ENCODE results near the gene HIVEP1.

HIVEP1 gene

DNA sequence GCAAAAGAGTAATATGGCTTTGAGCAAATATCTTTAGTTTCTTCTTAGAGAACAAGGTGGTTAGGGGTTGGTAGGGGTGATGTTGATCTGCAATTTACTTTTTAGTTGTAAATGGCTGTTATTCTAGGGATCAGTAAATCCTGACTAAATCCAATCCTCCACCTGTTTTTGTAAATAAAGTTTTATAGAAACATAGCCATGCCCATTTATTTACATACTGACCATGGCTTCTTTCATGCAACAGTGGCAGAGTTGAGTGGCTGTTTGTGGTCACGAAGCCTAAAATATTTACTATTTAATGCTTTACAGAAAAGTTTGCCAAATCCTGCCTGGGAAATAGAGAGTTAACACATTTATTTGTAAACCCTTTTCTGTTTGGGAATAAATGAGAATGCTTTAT is 14.7 kb downstream of the HIVEP1 start:
- in situ Hi-C loops (cut with MboI; ENCODE audit: low pct_unique_long_range_greater_than_20kb, low sequenced_read_pairs, unreplicated experiment) = no loop called here

GRCh38 chr6:12028213-12028612 is 16.1 kb downstream of the HIVEP1 start:
- no peak for DNase-seq (ENCODE audit: low spot score)
- TF ChIP-seq CTCF (IDR thresholded peaks at IDR 0.05; ENCODE audit: extremely low read depth, insufficient read depth, missing control alignments) = no peak
- in situ Hi-C loops (cut with MboI; ENCODE audit: low pct_unique_long_range_greater_than_20kb, low sequenced_read_pairs, unreplicated experiment) = no loop called here

More for the DNA sequence above, 14.7 kb downstream of the HIVEP1 start:
- no peak for DNase-seq (ENCODE audit: low spot score)
- no peak for TF ChIP-seq CTCF (IDR thresholded peaks at IDR 0.05; ENCODE audit: extremely low read depth, insufficient read depth, missing control alignments)

- no peak for DNase-seq (ENCODE audit: low spot score)
- in situ Hi-C loops (cut with MboI; ENCODE audit: low pct_unique_long_range_greater_than_20kb, low sequenced_read_pairs, unreplicated experiment) = no loop called here
- no peak for TF ChIP-seq CTCF (IDR thresholded peaks at IDR 0.05; ENCODE audit: extremely low read depth, insufficient read depth, missing control alignments)
These were observed 18.0 kb downstream of the HIVEP1 start for GRCh38 chr6:12029979-12030737.

DNA sequence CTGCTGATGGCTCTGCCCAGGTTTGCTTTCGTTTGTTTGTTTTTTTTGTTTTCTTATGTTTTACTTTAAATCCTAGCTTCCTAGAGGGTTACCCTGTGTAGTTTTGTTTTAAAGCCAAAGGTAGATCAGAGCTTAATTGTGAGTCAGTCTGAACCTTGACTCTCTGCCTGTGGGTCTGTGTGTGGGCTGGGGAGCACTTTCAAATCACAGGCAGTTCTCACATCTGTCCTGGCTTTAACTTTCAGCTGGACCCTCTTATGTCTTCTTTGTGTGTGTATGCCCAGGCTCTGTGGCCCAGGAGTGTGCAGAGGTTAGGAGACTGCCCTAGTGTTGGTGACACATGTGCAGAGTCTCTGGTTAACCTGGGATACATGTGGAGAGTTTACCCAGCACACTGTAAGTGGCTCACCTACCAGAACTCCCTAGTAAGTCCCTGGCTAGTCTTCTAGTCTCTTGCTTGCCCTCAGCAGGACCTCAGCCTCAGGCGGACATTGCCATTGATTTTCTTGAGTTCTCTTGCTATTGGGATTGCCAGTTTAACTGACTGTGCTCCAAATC is 19.0 kb downstream of the HIVEP1 start:
- no peak for TF ChIP-seq CTCF (IDR thresholded peaks at IDR 0.05; ENCODE audit: extremely low read depth, insufficient read depth, missing control alignments)
- peak; percentile 38 for DNase-seq (ENCODE audit: low spot score)
- in situ Hi-C loops (cut with MboI; ENCODE audit: low pct_unique_long_range_greater_than_20kb, low sequenced_read_pairs, unreplicated experiment) = no loop called here

DNA sequence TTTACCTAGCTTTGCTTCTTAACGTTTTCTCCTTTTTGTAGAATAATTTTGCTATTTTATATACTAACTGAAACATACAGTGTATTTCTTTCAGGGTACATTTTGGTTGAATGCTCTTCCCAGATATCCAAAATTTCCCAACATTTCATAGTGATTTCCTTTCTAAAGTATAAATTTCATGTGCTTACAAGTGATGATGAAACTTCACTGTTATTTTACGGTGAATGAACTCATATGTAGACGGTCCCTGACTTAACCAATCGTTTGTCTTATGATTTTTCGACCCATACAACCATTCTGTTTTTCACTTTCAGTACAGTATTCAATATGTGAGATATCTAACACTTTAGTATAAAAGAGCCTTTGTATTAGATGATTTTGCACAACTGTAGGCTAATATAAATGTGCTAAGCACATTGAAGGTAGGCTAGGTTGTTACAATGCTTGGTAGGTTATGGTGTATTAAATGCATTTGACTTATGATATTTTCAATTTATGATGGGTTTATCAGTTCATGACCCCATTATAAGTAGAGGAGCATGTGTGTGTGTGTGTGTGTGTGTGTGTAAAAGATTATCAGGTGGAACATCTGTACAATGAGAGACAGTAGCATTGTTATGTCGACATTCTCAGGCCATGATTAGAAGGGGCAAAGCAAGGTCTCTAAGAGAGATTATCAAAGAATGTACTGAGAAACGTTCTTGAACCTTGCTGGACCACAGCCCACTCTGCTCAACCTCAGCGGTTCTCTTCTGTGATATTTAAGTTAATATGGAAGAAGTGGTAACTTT is 20.9 kb downstream of the HIVEP1 start:
- no peak for DNase-seq (ENCODE audit: low spot score)
- in situ Hi-C loops (cut with MboI; ENCODE audit: low pct_unique_long_range_greater_than_20kb, low sequenced_read_pairs, unreplicated experiment) = no loop called here
- TF ChIP-seq CTCF (IDR thresholded peaks at IDR 0.05; ENCODE audit: extremely low read depth, insufficient read depth, missing control alignments) = no peak

- no peak for DNase-seq (ENCODE audit: low spot score)
- TF ChIP-seq CTCF (IDR thresholded peaks at IDR 0.05; ENCODE audit: extremely low read depth, insufficient read depth, missing control alignments) = no peak
- in situ Hi-C loops (cut with MboI; ENCODE audit: low pct_unique_long_range_greater_than_20kb, low sequenced_read_pairs, unreplicated experiment) = no loop called here
These were observed 21.7 kb downstream of the HIVEP1 start for GRCh38 chr6:12033770-12034169.

All from GM13977 (cell line).